Progenitor cell of endocrine pancreas (in vitro differentiated cells): Measurements from ENCODE around the gene LRRC59. TPM values are rescaled to one million over a fixed set of nuclear protein-coding genes. Genes with fewer than 3 reads are reported as not detected.

Experiments
- DNase-seq: peaks from one replicate; pipeline ENCODE4 v3.0.0; 2021; ENCODE audit warnings: low spot score; ENCODE audit not compliant: unreplicated experiment
- H3K27ac Mint-ChIP-seq: 2 replicates; pipeline ENCODE4 v1.8.0; 2021; ENCODE audit warnings: mild to moderate bottlenecking, moderate library complexity, mixed read lengths
- H3K27me3 Mint-ChIP-seq: 2 replicates; pipeline ENCODE4 v1.8.0; 2021; ENCODE audit warnings: mixed read lengths
- H3K36me3 Mint-ChIP-seq: 2 replicates; pipeline ENCODE4 v1.8.0; 2022; ENCODE audit warnings: mixed read lengths; ENCODE audit not compliant: insufficient read depth
- H3K4me1 Mint-ChIP-seq: 2 replicates; pipeline ENCODE4 v1.8.0; 2021; ENCODE audit warnings: low read depth, mixed read lengths
- H3K4me3 Mint-ChIP-seq: 2 replicates; pipeline ENCODE4 v1.8.0; 2021; ENCODE audit warnings: low read depth, mild to moderate bottlenecking, moderate library complexity, mixed read lengths
- H3K9me3 Mint-ChIP-seq: 2 replicates; pipeline ENCODE4 v1.8.0; 2021; ENCODE audit warnings: low read depth, mixed read lengths
- total RNA-seq: library from RNA; stranded (reverse); gene quantifications from 2 replicates; pipeline ENCODE4 v1.2.1, GENCODE V29; 2021
- TF ChIP-seq, protein P1 (sequence below): fragments of 200-600 bp; sonication (generic); IDR thresholded peaks from one replicate; pipeline ENCODE4 v1.5.0; 2021; ENCODE audit warnings: antibody characterized with exemption, mild to moderate bottlenecking; ENCODE audit not compliant: unreplicated experiment

Gene LRRC59
- total RNA-seq, 1 donor from 2014 or later = 55.2 TPM

GRCh38 chr17:50372758-50373556 is 24.4 kb downstream of the LRRC59 start, which contains the start of the genes EME1 and MRPL27:
Gene EME1, plus strand, starts transcription at chr17:50373229. Its CDS starts 1,980 bp downstream, at chr17:50375209.
Gene MRPL27, minus strand, starts transcription at chr17:50373184. Its CDS starts 14 bp downstream, at chr17:50373170.
- Mint-ChIP-seq H3K4me1 (peaks cover 15% of the 10 kb centered on the region), H3K9me3 (no peaks in the 10 kb centered on the region), H3K27me3 (no peaks in the 10 kb centered on the region), H3K4me3 (peak within 1 kb of the TSS; percentile 99), H3K27ac (peak within 1 kb of the TSS; percentile 98), H3K36me3 (peaks cover 1% of the 10 kb centered on the region)
- TF ChIP-seq, protein P1, sequence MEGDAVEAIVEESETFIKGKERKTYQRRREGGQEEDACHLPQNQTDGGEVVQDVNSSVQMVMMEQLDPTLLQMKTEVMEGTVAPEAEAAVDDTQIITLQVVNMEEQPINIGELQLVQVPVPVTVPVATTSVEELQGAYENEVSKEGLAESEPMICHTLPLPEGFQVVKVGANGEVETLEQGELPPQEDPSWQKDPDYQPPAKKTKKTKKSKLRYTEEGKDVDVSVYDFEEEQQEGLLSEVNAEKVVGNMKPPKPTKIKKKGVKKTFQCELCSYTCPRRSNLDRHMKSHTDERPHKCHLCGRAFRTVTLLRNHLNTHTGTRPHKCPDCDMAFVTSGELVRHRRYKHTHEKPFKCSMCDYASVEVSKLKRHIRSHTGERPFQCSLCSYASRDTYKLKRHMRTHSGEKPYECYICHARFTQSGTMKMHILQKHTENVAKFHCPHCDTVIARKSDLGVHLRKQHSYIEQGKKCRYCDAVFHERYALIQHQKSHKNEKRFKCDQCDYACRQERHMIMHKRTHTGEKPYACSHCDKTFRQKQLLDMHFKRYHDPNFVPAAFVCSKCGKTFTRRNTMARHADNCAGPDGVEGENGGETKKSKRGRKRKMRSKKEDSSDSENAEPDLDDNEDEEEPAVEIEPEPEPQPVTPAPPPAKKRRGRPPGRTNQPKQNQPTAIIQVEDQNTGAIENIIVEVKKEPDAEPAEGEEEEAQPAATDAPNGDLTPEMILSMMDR = no peak
- peak; percentile 57 for DNase-seq

- peaks cover 1% of the 10 kb centered on the region for H3K36me3 Mint-ChIP-seq
- H3K4me1 Mint-ChIP-seq = peaks cover 15% of the 10 kb centered on the region
- peak overlapping the region; percentile 99 for H3K4me3 Mint-ChIP-seq
- TF ChIP-seq, protein P1 = no peak
- H3K27ac Mint-ChIP-seq = peak overlapping the region; percentile 98
- H3K27me3 Mint-ChIP-seq = no peaks in the 10 kb centered on the region
- no peak for DNase-seq
- H3K9me3 Mint-ChIP-seq = no peaks in the 10 kb centered on the region
Measured at GRCh38 chr17:50372222-50372757, 25.0 kb downstream of the LRRC59 start.

GRCh38 chr17:50371526-50371925 is 25.8 kb downstream of the LRRC59 start:
- no peak for DNase-seq
- TF ChIP-seq, protein P1 = no peak
- H3K4me3 Mint-ChIP-seq = peak overlapping the region; percentile 99
- H3K36me3 Mint-ChIP-seq = peaks cover 1% of the 10 kb centered on the region
- H3K27ac Mint-ChIP-seq = no peak overlapping the region
- H3K4me1 Mint-ChIP-seq = peaks cover 15% of the 10 kb centered on the region
- no peaks in the 10 kb centered on the region for H3K9me3 Mint-ChIP-seq
- no peaks in the 10 kb centered on the region for H3K27me3 Mint-ChIP-seq

DNA sequence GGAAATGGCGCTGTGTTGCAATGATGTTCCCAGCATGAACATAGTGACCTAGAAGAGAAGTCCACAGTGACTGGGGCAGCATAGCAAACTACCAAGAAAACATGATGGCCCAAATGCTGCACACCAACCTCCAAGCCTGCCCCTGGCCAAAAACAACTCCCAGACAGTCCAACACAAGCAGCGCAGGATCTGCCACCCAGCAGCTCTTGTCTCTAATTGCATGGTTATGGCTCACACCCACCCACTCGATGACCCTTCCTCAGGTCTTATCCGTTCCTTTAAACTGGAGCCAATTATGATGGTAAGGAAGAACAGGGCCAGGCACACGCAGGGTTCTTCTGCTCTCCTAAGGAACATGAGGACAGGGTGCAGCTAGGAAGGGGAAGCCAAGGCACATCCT is 27.3 kb downstream of the LRRC59 start:
- H3K27ac Mint-ChIP-seq = peak overlapping the region; percentile 77
- peak overlapping the region; percentile 4 for H3K4me3 Mint-ChIP-seq

DNA sequence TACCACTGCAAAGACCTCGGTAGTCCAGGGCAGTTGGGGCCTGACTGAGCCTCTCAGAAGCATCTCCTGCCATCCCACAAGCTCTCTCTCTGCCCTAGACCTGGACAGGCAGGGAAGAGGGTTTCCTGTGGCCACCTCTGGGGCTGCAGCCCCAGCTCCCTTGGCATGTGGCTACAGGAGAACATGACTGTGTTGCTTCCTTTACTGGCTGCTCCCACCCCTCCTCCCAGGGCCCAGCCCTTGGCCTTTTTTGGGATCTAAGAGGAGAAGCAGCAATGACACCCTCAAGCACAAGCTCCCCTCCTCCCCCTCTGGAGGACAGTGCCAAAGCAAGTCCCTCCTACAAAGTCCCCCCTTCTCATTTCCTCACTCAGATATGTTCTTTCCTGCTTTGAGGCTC is 29.9 kb downstream of the LRRC59 start:
- H3K4me1 Mint-ChIP-seq = peaks cover 17% of the 10 kb centered on the region
- H3K36me3 Mint-ChIP-seq = peaks cover 4% of the 10 kb centered on the region
- H3K4me3 Mint-ChIP-seq = no peak overlapping the region

More for the DNA sequence above, 27.3 kb downstream of the LRRC59 start:
- Mint-ChIP-seq H3K9me3 (no peaks in the 10 kb centered on the region), H3K27me3 (no peaks in the 10 kb centered on the region), H3K36me3 (peaks cover 4% of the 10 kb centered on the region), H3K4me1 (peaks cover 15% of the 10 kb centered on the region)
- TF ChIP-seq, protein P1 = no peak
- no peak for DNase-seq

More for the DNA sequence above, 29.9 kb downstream of the LRRC59 start:
- DNase-seq = no peak
- Mint-ChIP-seq H3K27ac (no peak overlapping the region), H3K9me3 (no peaks in the 10 kb centered on the region), H3K27me3 (no peaks in the 10 kb centered on the region)
- TF ChIP-seq, protein P1 = no peak
